Measurements from ENCODE around the gene DNM1.

GRCh38 chr9:128159784-128160602, 43.2 kb upstream of the DNM1 start, which contains the start of gene BBLN:
- TF ChIP-seq POLR2A (IDR thresholded peaks at IDR 0.05; ENCODE audit: low read length): peak; percentile 79
- no peak for TF ChIP-seq GATA1 (IDR thresholded peaks at IDR 0.05; ENCODE audit: low read depth, low read length)

Data from erythroblast (primary cell).